Measurements from ENCODE around the gene KIF23.
"Not testable (repeated sequence)": the region's sequence is repeated elsewhere in the genome, so short reads cannot be mapped to it uniquely, and the experiment has no call there.

The KIF23 gene

DNA sequence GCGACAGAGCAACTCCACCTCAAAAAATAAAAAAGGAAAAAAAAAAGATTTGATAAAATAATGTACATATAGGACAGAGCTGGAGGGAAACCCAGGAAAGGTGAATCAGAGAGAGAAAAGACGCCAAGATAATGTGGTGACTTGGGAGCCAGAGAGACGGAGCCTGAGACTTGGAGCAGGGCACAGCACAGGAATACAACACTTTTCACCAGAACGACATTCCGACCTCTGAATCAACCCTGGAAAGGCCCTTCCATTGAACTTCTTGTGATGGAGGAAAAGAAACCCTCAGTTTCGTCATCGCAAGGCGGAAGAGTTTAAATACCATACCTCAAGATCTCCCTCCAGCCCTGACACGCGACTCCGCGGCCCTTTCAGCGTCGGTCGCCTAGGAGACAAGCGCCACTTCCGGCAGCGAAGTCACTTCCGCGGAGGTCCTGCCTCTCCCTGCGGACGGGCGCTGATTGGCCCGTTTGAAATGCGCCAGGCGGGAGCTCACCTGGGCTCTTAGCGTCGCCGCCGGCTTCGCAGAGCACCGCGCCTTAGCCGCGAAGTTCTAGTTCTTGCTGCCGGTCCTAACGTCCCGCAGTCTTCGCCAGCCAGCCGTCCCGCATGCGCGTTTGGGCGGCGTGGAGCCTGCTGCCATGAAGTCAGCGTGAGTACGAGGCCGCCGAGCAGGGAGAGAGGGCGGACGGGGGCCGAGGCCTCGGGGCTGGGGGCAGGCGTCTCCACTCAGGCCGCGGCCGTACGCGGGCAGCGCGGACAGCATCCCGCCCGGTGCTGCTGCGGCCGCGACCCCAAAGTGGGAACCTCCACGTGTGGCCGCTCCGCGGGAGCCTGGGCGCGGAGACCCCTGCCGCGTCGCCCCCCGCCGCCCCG lies at the start of gene KIF23:
Gene KIF23, plus strand, starts transcription at position 528 of the 879 bp plus-strand sequence. Its CDS starts 117 bp downstream, at position 645.
- peak; percentile 81 for DNase-seq

DNA sequence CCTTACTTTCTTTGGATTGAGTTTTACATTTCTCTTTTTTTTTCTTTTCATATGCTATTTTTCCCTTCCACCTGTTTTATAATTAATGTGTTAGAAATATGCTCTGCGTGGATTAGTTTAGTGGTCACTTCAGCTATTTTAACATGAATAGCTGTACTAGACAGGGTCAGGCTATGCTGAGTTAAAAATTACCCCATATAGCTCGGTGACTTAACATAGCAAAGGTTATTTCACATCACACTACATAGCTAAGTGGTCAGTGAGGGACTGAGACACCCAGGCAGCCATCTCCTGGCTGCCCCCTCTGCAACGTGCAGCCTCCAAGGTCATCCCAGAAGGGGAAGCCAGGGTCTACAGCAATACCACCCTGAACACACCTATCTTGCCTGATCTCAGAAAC lies 46.9 kb upstream of the KIF23 start:
- no peak for DNase-seq

DNA sequence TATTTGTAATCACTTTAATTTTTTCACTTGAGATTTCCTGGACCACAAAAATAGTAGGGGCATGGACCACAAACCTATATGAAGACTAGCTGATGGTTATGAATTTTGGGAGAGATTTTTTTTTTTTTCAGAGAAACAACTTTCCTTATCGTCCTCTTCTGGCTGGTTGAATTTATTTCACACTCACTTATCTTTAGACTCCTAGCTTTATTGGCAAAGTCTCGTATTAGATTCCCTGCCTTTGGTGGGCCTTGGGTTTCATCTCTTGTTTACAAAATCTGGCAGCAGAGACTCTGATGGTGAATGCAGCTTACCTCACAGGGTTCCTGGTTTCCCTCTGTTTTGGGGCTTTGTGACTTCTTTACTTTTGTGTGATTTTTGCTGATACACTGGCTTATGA lies 44.5 kb upstream of the KIF23 start:
- DNase-seq, result no peak

DNA sequence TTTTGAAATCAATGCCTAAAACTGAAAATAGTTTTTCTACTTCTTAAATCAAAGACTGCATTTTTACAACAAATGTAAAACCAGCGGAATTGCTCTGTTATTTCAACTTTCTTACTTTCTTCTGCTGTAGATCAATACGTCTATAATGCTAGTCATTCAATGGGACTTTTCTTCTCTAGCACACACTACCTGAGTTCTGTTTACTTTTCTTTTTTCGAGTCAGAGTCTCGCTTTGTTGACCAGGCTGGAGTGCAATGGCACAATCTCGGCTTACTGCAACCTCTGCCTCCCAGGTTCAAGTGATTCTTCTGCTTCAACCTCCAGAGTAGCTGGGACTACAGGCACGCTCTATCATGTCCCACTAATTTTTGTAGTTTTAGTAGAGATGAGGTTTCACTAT lies 40.7 kb upstream of the KIF23 start:
- no peak for DNase-seq

DNA sequence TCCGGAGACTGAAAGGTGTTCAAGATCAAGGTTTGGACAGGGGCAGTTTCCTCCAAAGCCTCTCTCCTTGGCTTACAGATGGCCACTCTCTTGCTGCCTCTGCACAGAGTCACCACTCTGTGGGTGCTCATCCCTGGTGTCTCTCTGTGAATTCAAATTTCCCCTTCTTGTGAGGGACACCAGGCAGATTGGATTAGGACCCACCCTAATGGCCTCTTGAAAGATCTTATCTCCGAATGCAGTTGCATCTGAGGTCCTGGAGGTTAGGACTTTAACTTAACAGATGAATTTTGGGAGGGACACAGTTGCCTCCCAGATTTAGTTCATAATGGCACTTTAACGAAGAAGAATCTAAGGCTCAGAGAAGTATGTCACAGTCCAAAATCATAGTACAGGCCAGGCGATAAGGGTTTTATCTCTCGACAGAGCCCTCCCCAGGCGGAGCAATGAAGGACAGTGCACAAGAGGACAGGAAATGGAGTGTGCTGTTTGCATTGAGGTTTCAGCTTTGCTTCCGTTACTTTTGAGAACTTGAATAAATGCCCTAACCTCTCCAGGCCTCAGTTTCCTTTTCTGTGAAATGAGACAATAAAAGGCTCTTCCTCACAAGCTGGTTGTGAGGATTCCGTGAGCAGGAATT lies 38.9 kb upstream of the KIF23 start:
- DNase-seq, result no peak

DNA sequence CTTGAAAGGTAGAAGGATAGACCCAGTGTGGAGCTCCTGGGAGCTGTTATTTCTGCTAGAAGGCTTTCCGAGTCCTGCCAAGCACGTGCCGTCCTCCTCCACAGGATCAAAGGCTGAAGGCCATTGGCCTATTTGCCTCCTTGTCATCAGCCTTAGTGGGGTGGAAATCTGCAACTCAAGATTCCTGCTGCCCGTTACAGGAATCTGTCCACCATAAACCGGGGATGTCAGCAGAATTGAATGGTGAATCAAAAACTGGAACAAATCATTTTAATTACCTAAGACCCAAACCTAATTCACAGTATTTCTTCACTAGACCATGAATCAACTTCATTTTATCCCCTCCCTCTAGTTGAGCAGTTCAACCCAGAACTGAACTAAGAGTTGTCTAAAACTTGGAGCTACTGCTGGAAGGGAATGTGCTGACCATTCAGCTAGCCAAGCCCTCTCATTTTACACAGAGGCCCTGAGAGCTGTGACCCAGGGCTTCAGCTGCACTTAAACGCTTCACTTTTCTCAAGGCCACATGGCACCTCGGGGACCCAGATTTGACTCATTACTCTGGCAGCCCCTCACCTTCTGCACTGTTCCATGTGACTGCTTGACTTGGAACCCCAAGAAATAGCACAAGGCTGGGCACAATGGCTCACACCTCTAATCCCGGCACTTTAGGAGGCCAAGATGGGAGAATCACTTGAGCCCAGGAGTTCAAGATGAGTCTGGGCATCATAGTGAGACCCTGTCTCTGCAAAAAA lies 36.8 kb upstream of the KIF23 start:
- no peak for DNase-seq

- DNase-seq, result no peak
Measured at GRCh38 chr15:69380100-69380725, 33.9 kb upstream of the KIF23 start.

DNA sequence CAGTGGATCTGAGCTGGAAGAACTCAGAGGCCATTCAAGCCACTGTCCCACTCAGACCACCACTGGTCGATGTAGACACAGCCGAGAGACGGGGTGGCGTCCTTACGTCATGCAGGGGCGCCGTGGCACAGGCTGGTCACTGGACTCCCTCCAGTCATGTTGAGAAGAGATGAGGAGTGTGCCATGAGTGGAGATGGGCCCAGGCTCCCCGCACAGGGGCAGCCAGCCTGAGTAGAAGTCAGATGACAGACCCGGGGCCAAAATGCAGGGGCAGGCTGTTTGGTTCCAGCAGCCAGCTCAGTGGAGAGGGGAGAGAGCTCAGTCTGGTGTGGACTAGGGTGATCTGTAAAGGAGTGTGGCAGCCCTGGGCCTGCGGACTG lies 33.4 kb upstream of the KIF23 start:
- DNase-seq, result no peak

DNA sequence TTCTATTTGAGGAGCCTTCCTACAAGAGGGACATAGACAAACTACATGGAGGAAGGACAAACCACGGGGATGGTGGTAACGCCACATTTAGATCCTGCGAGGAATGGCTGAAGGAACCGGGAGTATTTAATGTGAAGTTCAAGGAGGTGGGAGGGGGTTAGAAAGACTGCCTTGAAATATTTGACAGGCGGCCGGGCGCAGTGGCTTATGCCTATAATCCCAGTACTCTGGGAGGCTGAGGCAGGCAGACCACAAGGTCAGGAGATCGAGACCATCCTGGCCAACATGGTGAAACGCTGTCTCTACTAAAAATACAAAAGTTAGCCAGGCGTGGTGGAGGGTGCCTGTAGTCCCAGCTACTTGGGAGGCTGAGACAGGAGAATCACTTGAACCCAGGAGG lies 32.0 kb upstream of the KIF23 start:
- DNase-seq, result not testable (repeated sequence)

DNA sequence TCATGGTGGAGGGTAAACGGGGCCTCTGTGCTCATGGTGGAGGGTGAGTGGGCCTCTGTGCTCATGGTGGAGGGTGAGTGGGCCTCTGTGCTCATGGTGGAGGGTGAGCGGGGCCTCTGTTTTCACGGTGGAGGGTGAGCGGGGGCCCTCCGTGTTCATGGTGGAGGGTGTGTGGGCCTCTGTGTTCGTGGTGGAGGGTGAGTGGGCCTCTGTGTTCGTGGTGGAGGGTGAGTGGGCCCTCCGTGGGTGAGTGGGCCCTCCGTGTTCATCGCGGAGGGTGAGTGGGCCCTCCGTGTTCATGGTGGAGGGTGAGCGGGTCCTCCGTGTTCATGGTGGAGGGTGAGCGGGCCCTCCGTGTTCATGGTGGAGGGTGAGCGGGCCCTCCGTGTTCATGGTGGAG lies 30.1 kb upstream of the KIF23 start:
- not testable (repeated sequence) for DNase-seq

GRCh38 chr15:69384626-69385598 lies 29.2 kb upstream of the KIF23 start:
- DNase-seq, result no peak

- no peak for DNase-seq
Measured at GRCh38 chr15:69385831-69386230, 28.3 kb upstream of the KIF23 start.

DNA sequence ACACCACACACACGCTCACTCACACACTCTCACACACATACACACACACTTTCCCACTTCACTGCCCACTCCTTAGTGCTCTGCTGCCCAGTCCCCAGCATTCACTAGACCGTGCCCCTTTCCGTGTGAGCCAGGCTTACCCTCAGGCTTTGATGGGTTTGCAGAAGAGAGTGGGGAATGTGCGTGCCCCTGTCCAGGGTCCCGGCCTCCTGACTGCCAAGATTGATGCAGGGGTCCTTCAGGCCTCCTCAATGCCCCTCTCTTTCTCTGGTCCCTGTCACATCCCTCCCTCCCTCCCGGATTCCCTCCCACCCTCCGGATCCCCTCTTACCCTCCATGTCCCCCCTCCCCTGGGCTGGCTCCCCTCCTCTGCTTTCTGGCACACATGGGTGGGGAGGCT lies 27.9 kb upstream of the KIF23 start:
- DNase-seq, result no peak

- DNase-seq, result peak; percentile 53
Measured at GRCh38 chr15:69388260-69388705, 25.9 kb upstream of the KIF23 start.

GRCh38 chr15:69389426-69389825 lies 24.7 kb upstream of the KIF23 start:
- DNase-seq, result no peak

- peak; percentile 63 for DNase-seq
Measured at GRCh38 chr15:69390575-69390974, 23.6 kb upstream of the KIF23 start.

DNA sequence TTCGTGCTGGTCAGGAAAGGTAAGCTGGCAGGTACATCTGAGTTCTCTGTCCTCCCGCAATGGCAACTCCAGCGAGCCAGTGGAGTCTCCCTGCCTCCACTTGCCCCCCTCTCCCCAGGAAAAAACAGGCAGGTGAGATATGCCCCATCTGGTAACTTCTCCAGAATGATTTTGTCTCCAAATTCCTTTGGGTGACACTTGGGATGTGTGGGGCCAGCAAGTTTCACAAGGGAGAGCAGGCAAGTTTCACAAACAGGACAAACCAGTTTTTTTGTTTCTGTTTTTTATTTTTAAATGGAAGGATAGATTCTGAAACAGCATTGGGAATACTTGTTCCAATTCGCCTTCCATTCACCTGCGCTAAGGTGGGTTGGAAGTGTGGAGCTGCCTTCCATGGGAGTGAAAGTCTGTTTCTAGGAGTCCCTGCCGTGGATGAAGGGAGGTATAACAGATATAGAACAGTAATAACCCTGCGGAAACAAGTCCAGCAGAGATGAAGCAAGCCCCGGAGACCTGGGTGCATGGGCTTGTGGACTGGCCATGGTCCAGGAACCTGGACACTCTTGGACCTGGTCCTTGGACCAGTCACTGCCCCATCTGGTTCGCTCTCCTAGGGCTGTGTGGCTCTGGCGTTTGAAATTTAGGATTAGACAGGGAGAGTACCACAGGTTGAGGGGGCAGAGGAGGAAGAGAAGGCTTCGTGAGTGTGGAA lies 22.9 kb upstream of the KIF23 start:
- DNase-seq, result no peak

DNA sequence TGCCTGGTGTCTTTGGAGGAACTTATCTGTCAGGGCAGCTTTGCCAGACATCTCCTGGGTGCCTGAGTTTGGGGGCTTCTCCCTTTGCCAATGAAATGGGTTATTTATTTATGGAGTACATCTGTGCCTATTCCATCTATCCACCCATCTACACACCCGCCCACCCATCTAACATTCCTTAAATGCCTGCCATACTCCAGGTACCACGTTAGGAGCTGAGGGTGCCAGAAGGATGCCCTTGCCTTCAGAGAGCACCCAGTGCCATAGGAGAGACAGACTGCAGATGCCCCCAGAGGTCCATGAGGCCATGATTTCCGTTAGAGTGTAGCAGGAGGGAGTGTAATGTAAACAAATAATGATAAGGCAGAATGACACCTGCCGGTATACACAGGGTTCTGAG lies 21.8 kb upstream of the KIF23 start:
- DNase-seq, result no peak

- no peak for DNase-seq
Measured at GRCh38 chr15:69393831-69394491, 20.2 kb upstream of the KIF23 start.

GRCh38 chr15:69394556-69395282 lies 19.4 kb upstream of the KIF23 start:
- peak; percentile 64 for DNase-seq

Measured in T1000 (cell line).